Measurements from ENCODE around the gene ARHGAP26. TPM values are rescaled to one million over a fixed set of nuclear protein-coding genes. Genes with fewer than 3 reads are reported as not detected.

ARHGAP26 gene
- total and polyA plus RNA-seq, 4 donors = 1.8 to 16.7 (median 4.1) TPM

DNA sequence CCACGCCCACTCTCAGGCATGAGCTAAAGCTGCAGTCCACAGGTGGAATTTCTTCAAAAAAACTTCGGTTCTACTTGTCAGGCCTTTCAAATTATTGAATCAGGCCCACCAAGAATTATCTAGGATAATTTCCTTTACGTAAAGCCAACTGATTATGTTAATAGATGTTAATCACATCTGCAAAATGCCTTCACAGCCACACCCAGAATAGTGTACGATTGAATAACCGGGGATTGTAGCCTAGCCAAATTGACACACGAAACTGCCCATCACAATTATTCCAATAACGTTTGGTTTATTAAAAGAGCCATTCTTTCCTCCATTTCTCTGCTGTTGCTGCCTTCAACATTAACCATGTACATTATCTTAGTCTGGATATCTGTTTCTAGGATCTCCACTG is 484.6 kb downstream of the ARHGAP26 start:
- no peak for DNase-seq (ENCODE audit: low spot score)
- WGBS = 94% methylated on average over 7 of the region's 7 CpGs
- H3K9ac ChIP-seq (ENCODE audit: low read depth in 1 of 2, low read length in 2 of 2) = no peak overlapping the region
- H3K4me1 ChIP-seq (ENCODE audit: control insufficient read depth in 4 of 4, insufficient read depth in 4 of 4, low read length in 3 of 4) = no peaks in the 10 kb centered on the region
- no peaks in the 10 kb centered on the region for H3K36me3 ChIP-seq (ENCODE audit: control insufficient read depth in 4 of 4, insufficient read depth in 3 of 4, low read depth in 1 of 4, low read length in 3 of 4)
- H3K27me3 ChIP-seq (ENCODE audit: control insufficient read depth in 4 of 4, insufficient read depth in 4 of 4, low read length in 3 of 4) = no peaks in the 10 kb centered on the region
- TF ChIP-seq GABPA (IDR thresholded peaks at IDR 0.05 in 1 of 2, conservative IDR thresholded peaks at IDR 0.05 in 1 of 2) (no peak), CTCF (IDR thresholded peaks at IDR 0.05; ENCODE audit: low read depth, low read length, missing input control) (no peak)
- no peaks in the 10 kb centered on the region for H3K9me3 ChIP-seq (ENCODE audit: control insufficient read depth in 4 of 4, low read length in 3 of 4)
- H3K4me3 ChIP-seq (ENCODE audit: low read depth in 1 of 3, low read length in 3 of 3) = no peak overlapping the region
- no peak overlapping the region for H3K27ac ChIP-seq (ENCODE audit: low read depth in 1 of 2, low read length in 2 of 2)

DNA sequence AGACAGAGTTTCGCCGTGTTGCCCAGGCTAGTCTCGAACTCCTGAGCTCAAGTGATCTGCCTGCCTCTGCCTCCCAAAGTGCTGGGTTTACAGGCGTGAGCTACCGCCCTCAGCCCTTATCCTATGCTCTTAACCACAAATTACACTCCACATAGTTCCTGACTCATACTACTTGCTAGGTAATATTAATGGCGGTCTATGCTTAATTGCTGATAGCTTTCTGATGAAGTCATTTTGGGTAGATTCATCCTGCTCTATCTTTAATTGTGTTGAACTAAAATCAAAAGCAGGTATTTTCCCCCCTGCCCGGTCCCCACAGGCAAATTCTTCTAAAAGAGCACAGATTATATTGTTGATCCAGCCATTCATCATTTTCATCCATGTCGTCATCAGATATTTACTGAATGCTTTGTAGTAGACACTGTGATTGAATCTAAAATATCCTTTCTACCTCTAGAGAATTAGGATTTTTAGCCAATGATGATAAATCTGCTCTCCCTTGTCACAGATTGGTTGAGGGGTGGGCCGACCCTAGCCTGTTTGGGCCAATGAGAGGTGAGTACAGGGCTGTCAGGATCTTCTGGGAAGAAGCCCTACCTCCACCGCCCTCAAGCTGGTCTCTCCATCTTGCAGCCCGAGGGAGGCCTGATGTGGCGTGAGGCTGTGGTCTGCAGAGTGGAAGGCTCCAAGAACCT is 488.5 kb downstream of the ARHGAP26 start:
- TF ChIP-seq, protein P1, sequence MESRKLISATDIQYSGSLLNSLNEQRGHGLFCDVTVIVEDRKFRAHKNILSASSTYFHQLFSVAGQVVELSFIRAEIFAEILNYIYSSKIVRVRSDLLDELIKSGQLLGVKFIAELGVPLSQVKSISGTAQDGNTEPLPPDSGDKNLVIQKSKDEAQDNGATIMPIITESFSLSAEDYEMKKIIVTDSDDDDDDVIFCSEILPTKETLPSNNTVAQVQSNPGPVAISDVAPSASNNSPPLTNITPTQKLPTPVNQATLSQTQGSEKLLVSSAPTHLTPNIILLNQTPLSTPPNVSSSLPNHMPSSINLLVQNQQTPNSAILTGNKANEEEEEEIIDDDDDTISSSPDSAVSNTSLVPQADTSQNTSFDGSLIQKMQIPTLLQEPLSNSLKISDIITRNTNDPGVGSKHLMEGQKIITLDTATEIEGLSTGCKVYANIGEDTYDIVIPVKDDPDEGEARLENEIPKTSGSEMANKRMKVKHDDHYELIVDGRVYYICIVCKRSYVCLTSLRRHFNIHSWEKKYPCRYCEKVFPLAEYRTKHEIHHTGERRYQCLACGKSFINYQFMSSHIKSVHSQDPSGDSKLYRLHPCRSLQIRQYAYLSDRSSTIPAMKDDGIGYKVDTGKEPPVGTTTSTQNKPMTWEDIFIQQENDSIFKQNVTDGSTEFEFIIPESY (IDR thresholded peaks at IDR 0.05) = no peak
- TF ChIP-seq NR2F2 (IDR thresholded peaks at IDR 0.05) (no peak), HNF4G (IDR thresholded peaks at IDR 0.05) (no peak)
- H3K4me3 ChIP-seq (ENCODE audit: low read depth in 1 of 3, low read length in 3 of 3) = no peak overlapping the region
- DNase-seq (ENCODE audit: low spot score) = no peak
- WGBS = 97% methylated on average over 12 of the region's 12 CpGs
- H3K9ac ChIP-seq (ENCODE audit: low read depth in 1 of 2, low read length in 2 of 2) = no peak overlapping the region
- no peaks in the 10 kb centered on the region for H3K9me3 ChIP-seq (ENCODE audit: control insufficient read depth in 4 of 4, low read length in 3 of 4)
- H3K27me3 ChIP-seq (ENCODE audit: control insufficient read depth in 4 of 4, insufficient read depth in 4 of 4, low read length in 3 of 4) = no peaks in the 10 kb centered on the region
- H3K36me3 ChIP-seq (ENCODE audit: control insufficient read depth in 4 of 4, insufficient read depth in 3 of 4, low read depth in 1 of 4, low read length in 3 of 4) = no peaks in the 10 kb centered on the region
- no peak overlapping the region for H3K27ac ChIP-seq (ENCODE audit: low read depth in 1 of 2, low read length in 2 of 2)
- H3K4me1 ChIP-seq (ENCODE audit: control insufficient read depth in 4 of 4, insufficient read depth in 4 of 4, low read length in 3 of 4) = no peaks in the 10 kb centered on the region

DNA sequence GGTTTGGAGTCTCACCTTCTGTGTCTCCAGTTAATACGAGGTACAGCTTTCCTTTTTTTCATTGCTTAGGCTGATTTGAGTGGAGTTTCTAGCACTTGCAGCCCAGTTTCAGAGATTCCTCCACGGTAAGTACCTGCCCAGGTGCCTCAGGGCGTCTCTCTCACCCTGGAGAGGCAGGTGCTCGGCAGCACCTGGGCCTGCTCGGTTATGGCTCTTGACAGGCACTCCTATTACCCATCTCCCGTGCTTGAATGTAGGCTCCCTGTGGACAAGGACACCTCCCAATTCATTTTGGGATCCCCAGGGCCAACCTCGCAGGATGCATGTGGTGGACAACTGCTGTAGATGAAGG is 489.1 kb downstream of the ARHGAP26 start:
- TF ChIP-seq YY1 (IDR thresholded peaks at IDR 0.05) = no peak
- no peak for TF ChIP-seq ATF3 (IDR thresholded peaks at IDR 0.05)
- TF ChIP-seq FOXA1 (IDR thresholded peaks at IDR 0.05) = no peak
- TF ChIP-seq REST (IDR thresholded peaks at IDR 0.05) = no peak
- TF ChIP-seq CTCF (IDR thresholded peaks at IDR 0.05; ENCODE audit: low read depth, low read length, missing input control) = no peak
- TF ChIP-seq TAF1 (conservative IDR thresholded peaks at IDR 0.05) = no peak
- no peak for TF ChIP-seq GABPA (IDR thresholded peaks at IDR 0.05 in 1 of 2, conservative IDR thresholded peaks at IDR 0.05 in 1 of 2)
- H3K36me3 ChIP-seq (ENCODE audit: control insufficient read depth in 4 of 4, insufficient read depth in 3 of 4, low read depth in 1 of 4, low read length in 3 of 4) = no peaks in the 10 kb centered on the region
- WGBS = 96% methylated on average over 7 of the region's 7 CpGs
- DNase-seq (ENCODE audit: low spot score) = no peak
- no peaks in the 10 kb centered on the region for H3K9me3 ChIP-seq (ENCODE audit: control insufficient read depth in 4 of 4, low read length in 3 of 4)
- H3K27me3 ChIP-seq (ENCODE audit: control insufficient read depth in 4 of 4, insufficient read depth in 4 of 4, low read length in 3 of 4) = no peaks in the 10 kb centered on the region
- H3K4me1 ChIP-seq (ENCODE audit: control insufficient read depth in 4 of 4, insufficient read depth in 4 of 4, low read length in 3 of 4) = no peaks in the 10 kb centered on the region
- no peak overlapping the region for H3K9ac ChIP-seq (ENCODE audit: low read depth in 1 of 2, low read length in 2 of 2)
- H3K4me3 ChIP-seq (ENCODE audit: low read depth in 1 of 3, low read length in 3 of 3) = no peak overlapping the region
- no peak overlapping the region for H3K27ac ChIP-seq (ENCODE audit: low read depth in 1 of 2, low read length in 2 of 2)

Data from liver (tissue), 9 donors.